Measurements from ENCODE around the gene NUP93.

The NUP93 gene

DNA sequence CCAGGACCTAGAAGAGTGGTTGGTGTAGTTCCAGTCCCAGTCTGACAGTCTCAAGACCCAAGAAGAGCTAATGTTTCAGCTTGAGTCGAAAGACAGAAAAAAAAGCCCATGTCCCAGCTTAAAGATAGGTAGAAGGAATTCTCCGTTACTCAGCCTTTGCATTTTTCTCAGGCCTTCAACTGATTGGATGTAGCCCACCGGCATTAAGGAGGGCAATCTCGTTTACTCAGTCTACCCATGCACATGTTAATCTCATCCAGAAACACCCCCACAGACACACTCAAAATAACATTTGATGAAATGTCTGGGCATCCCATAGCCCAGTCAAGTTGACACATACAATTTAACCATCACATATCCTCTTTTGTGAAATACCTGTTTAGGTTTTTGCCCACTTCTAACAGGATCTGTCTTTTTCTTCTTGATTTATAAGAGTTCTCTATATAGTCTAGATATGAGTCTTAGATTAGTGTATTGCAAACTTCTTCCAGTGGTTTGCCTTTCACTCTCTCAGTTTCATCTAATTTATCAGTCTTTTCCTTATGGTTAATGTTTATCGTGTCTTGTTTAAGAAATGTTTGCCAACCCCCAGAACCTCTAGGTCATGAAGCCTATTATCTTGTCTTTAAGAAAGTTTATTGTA, 7.6 kb upstream of the NUP93 start:
- H3K9ac ChIP-seq (ENCODE audit: low read depth, low read length, poor library complexity, severe bottlenecking): no peak overlapping the region
- H3K4me2 ChIP-seq (ENCODE audit: low read depth, low read length, poor library complexity, severe bottlenecking): no peak overlapping the region
- H3K27me3 ChIP-seq (ENCODE audit: insufficient read depth, low read length, poor library complexity, severe bottlenecking): no peaks in the 10 kb centered on the region
- H3K9me3 ChIP-seq (ENCODE audit: insufficient read depth, low read depth, low read length): no peaks in the 10 kb centered on the region
- H2AFZ ChIP-seq (ENCODE audit: low read length): no peak overlapping the region
- H3F3A ChIP-seq (ENCODE audit: low read depth): no peaks in the 10 kb centered on the region
- H3K4me1 ChIP-seq (ENCODE audit: insufficient read depth, low read length, poor library complexity, severe bottlenecking): no peaks in the 10 kb centered on the region
- TF ChIP-seq, protein P1, sequence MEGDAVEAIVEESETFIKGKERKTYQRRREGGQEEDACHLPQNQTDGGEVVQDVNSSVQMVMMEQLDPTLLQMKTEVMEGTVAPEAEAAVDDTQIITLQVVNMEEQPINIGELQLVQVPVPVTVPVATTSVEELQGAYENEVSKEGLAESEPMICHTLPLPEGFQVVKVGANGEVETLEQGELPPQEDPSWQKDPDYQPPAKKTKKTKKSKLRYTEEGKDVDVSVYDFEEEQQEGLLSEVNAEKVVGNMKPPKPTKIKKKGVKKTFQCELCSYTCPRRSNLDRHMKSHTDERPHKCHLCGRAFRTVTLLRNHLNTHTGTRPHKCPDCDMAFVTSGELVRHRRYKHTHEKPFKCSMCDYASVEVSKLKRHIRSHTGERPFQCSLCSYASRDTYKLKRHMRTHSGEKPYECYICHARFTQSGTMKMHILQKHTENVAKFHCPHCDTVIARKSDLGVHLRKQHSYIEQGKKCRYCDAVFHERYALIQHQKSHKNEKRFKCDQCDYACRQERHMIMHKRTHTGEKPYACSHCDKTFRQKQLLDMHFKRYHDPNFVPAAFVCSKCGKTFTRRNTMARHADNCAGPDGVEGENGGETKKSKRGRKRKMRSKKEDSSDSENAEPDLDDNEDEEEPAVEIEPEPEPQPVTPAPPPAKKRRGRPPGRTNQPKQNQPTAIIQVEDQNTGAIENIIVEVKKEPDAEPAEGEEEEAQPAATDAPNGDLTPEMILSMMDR (conservative IDR thresholded peaks at IDR 0.05; ENCODE audit: low read length): no peak
- no peak for TF ChIP-seq EZH2phosphoT487 (IDR thresholded peaks at IDR 0.05; ENCODE audit: borderline replicate concordance)
- H4K20me1 ChIP-seq (ENCODE audit: insufficient read depth, low read length, poor library complexity, severe bottlenecking): no peaks in the 10 kb centered on the region
- H3K36me3 ChIP-seq (ENCODE audit: insufficient read depth, low read length): no peaks in the 10 kb centered on the region
- no peaks in the 10 kb centered on the region for H3K9me2 ChIP-seq (replicated peaks; ENCODE audit: low read depth, low read length)
- H3K4me3 ChIP-seq (ENCODE audit: low read length, poor library complexity, severe bottlenecking): no peak overlapping the region
- no peaks in the 10 kb centered on the region for H3K79me2 ChIP-seq (ENCODE audit: insufficient read depth, low read length)

- Histone ChIP-seq H3K27me3 (ENCODE audit: insufficient read depth, low read length, poor library complexity, severe bottlenecking) (no peaks in the 10 kb centered on the region), H3F3A (ENCODE audit: low read depth) (no peaks in the 10 kb centered on the region), H3K4me2 (ENCODE audit: low read depth, low read length, poor library complexity, severe bottlenecking) (no peak overlapping the region), H3K4me3 (ENCODE audit: low read length, poor library complexity, severe bottlenecking) (no peak overlapping the region), H2AFZ (ENCODE audit: low read length) (no peak overlapping the region), H3K9me2 (replicated peaks; ENCODE audit: low read depth, low read length) (no peaks in the 10 kb centered on the region), H4K20me1 (ENCODE audit: insufficient read depth, low read length, poor library complexity, severe bottlenecking) (no peaks in the 10 kb centered on the region), H3K4me1 (ENCODE audit: insufficient read depth, low read length, poor library complexity, severe bottlenecking) (no peaks in the 10 kb centered on the region), H3K79me2 (ENCODE audit: insufficient read depth, low read length) (no peaks in the 10 kb centered on the region), H3K9me3 (ENCODE audit: insufficient read depth, low read depth, low read length) (no peaks in the 10 kb centered on the region), H3K36me3 (ENCODE audit: insufficient read depth, low read length) (no peaks in the 10 kb centered on the region), H3K9ac (ENCODE audit: low read depth, low read length, poor library complexity, severe bottlenecking) (no peak overlapping the region)
- TF ChIP-seq EZH2phosphoT487 (IDR thresholded peaks at IDR 0.05; ENCODE audit: borderline replicate concordance): no peak
- TF ChIP-seq, protein P1 (conservative IDR thresholded peaks at IDR 0.05; ENCODE audit: low read length): no peak
These were observed 5.7 kb upstream of the NUP93 start for GRCh38 chr16:56724191-56724590.

- Histone ChIP-seq H3K79me2 (ENCODE audit: insufficient read depth, low read length) (peaks cover 13% of the 10 kb centered on the region), H4K20me1 (ENCODE audit: insufficient read depth, low read length, poor library complexity, severe bottlenecking) (peaks cover 11% of the 10 kb centered on the region), H3F3A (ENCODE audit: low read depth) (no peaks in the 10 kb centered on the region), H3K4me2 (ENCODE audit: low read depth, low read length, poor library complexity, severe bottlenecking) (no peak overlapping the region), H3K4me3 (ENCODE audit: low read length, poor library complexity, severe bottlenecking) (no peak overlapping the region), H3K27me3 (ENCODE audit: insufficient read depth, low read length, poor library complexity, severe bottlenecking) (no peaks in the 10 kb centered on the region), H3K36me3 (ENCODE audit: insufficient read depth, low read length) (no peaks in the 10 kb centered on the region), H3K9me3 (ENCODE audit: insufficient read depth, low read depth, low read length) (no peaks in the 10 kb centered on the region), H3K9me2 (replicated peaks; ENCODE audit: low read depth, low read length) (no peaks in the 10 kb centered on the region), H3K9ac (ENCODE audit: low read depth, low read length, poor library complexity, severe bottlenecking) (no peak overlapping the region), H3K4me1 (ENCODE audit: insufficient read depth, low read length, poor library complexity, severe bottlenecking) (peaks cover 8% of the 10 kb centered on the region), H2AFZ (ENCODE audit: low read length) (no peak overlapping the region)
- TF ChIP-seq, protein P1 (conservative IDR thresholded peaks at IDR 0.05; ENCODE audit: low read length): no peak
- TF ChIP-seq EZH2phosphoT487 (IDR thresholded peaks at IDR 0.05; ENCODE audit: borderline replicate concordance): no peak
These were observed 3.6 kb upstream of the NUP93 start for GRCh38 chr16:56726283-56726682.

Measured in Loucy (cell line).